ENCODE results near the gene ITM2C.
A peak's percentile ranks its signal among the peaks of the same experiment; 100 is the strongest.

ITM2C gene, protein sequence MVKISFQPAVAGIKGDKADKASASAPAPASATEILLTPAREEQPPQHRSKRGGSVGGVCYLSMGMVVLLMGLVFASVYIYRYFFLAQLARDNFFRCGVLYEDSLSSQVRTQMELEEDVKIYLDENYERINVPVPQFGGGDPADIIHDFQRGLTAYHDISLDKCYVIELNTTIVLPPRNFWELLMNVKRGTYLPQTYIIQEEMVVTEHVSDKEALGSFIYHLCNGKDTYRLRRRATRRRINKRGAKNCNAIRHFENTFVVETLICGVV

DNA sequence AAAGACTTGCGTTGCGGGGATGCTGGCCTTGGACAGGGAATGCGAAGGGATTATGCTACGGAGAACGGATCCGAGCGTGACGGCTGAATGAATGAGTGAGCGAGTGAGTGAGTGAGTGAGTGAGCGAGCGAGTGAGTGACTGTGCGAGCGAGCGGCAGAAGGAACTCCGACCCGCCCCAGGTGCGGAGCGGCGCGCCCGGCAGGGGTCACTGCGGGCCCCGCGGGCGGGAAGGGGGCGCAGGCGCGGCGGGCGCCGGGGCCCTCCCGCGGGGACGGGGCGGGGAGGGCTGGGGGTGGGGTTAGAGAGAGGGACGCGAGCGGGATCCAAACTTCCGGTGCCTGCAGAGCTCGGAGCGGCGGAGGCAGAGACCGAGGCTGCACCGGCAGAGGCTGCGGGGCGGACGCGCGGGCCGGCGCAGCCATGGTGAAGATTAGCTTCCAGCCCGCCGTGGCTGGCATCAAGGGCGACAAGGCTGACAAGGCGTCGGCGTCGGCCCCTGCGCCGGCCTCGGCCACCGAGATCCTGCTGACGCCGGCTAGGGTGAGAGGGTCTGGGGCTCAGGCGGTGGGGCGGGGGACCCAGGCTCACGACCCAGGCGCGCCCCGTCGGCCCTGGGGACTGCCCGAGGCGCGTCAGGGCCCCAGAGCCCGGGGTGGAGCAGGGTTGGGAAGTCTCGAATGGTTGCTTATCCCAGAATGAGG lies at the start of gene ITM2C:
ITM2C (plus strand) TSS at position 338 of the 702 bp plus-strand sequence; CDS start at position 422, 84 bp downstream.
- DNase-seq, result peak; percentile 81

- no peak for DNase-seq
These were observed 49.7 kb upstream of the ITM2C start for GRCh38 chr2:230815088-230815487.

DNA sequence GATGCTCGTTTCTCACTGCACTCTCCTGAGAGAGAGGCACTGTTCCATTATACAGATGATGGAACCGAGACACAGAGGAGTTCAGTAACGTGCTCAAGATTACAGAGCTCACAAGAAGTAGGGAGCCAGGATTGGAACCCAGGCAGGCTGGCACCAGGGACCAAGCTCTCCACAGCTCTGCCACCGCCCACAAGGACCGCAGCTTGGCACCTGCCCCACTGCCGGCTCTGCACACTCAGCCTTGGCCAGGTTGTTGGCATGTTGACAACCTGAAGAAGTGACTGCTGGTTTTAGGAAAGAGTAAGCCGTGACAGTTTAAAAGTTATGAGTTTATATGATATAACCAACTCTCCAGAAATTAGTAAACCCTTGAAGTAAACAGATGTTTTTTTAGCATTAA lies 48.0 kb upstream of the ITM2C start:
- no peak for DNase-seq

DNA sequence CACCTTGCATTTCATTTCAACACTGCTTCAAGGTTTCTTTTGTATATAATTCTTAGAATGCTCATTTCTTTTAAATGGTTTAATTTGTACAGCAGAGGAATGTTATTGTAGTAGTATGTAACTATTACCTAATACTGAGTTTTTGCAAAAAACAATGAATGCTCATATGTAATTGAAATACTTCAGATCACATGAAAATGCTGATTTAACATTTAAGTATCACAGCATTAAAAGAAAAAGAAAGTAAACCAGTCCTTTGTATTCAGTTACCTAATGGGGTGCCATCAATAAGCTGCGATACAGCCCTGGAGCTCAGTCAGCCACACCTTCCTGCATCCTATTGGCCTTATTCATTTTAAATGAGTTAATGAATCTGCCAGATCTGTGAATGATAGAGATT lies 45.3 kb upstream of the ITM2C start:
- no peak for DNase-seq

DNA sequence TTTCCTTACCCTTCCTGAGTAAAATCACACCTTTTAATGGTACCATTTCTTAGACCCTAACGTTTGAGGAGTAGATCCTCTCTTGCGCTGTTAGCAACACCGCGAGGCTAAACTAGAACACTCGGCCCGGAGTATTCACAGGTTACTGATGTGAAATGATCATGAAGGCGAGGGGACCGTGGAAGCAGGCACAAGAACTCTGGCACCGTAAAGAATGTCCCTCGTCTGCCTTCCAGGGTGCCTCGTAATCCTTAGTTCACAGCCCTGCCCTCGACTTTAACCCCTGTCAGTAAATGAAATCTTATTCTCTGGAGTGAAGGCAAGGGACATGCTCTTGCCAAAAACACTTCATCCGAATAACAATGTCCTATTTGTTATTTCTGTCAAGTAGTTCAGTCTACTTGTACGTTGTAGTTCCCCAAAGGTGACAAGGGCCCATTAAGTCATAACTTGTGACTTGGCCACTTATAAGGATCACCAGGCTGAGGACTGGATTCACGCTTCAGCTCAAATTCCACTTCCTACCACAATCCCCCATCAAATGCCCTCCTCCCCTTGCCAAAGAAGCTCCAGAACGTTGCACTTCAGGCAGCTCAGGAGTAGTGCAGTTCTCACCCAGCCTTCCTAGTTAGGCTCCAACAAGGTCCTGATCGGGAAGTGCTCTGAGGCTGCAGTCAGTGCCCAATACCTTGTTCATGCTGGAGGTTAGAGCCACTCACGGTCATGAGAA lies 43.3 kb upstream of the ITM2C start:
- no peak for DNase-seq

DNA sequence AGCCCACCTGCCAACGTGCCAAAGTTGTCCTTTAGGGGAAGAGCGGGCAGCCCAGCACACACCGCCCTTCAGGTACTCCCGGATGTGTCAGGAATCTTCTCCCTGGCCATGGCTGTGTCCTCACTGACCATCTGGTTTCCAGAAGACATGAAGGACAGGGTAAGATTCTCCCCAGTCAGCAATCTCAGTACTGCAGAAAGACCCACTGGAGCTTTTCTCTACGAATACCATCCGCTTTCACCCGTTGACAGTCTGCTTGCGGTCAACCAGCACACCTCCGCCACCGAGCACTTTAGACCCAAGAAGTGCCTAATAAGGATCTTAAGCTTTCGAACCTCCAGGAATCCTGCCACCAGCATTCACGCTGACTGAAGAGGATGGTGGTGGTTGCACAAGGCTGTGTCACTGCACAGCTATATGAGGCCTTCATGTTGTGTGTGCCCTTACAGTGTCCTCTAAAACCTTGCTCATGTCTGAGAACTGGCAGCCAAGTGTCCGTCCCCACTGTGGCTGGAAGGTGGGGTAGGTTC lies 42.7 kb upstream of the ITM2C start:
- no peak for DNase-seq

- no peak for DNase-seq
These were observed 41.3 kb upstream of the ITM2C start for GRCh38 chr2:230823264-230823964.

- DNase-seq, result peak; percentile 86
These were observed 40.2 kb upstream of the ITM2C start for GRCh38 chr2:230824406-230824978.

DNA sequence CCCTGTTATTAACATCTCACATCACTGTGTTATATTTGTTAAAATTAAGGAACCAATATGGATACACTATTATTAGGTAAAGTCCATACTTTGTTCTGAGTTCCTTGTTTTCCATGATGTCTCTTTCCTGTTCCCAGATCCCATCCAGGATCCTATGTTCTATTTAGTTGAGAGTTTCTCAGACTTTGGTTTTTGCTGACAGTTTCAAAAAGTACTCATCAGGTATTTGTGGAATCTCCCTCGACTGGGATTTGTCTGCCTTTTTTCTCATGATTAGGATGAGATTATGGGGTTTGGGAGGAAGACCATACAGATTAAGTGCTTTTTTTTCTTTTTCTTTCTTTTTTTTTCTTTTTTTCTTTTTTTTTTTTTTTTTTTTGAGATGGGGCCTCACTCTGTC lies 39.4 kb upstream of the ITM2C start:
- no peak for DNase-seq

- no peak for DNase-seq
These were observed 36.9 kb upstream of the ITM2C start for GRCh38 chr2:230827774-230828271.

GRCh38 chr2:230828272-230828961 lies 36.3 kb upstream of the ITM2C start:
- peak; percentile 56 for DNase-seq

DNA sequence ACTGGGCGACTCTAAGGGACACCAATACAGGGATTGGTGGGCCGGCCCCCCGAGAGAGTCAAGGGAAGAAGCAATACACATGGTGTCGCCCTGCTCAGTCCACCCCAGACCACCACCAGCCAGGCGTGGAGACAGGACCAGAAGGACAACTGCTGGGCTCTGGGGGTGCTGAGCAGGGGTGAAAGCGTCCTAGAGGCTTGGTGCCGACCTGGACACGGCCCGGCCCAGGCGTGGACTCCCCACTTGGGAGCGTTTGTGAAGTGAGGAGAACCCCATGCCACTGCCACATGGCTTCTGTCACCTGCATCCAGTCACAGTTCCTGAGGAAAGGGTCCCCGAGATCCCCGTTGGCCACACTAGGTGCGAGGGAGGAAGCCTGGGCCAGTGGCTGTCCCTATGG lies 35.4 kb upstream of the ITM2C start:
- no peak for DNase-seq

- DNase-seq, result no peak
These were observed 34.8 kb upstream of the ITM2C start for GRCh38 chr2:230829959-230830358.

DNA sequence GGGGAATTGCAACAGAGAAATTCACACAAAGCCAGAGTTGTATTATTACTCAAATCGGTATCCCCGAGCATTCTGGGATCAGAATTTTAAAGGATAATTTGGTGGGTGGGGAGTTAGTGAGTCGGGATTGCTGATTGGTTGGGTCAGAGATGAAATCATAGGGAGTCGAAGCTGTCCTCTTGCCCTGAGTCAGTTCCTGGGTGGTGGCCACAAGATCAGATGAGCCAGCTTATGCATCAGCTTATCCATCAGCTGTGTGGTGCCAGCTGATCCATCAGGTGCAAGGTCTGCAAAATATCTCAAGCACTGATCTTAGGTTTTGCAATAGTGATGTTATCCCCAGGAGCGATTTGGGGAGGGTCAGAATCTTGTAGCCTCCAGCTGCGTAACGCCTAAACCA lies 34.3 kb upstream of the ITM2C start:
- DNase-seq, result peak; percentile 21

DNA sequence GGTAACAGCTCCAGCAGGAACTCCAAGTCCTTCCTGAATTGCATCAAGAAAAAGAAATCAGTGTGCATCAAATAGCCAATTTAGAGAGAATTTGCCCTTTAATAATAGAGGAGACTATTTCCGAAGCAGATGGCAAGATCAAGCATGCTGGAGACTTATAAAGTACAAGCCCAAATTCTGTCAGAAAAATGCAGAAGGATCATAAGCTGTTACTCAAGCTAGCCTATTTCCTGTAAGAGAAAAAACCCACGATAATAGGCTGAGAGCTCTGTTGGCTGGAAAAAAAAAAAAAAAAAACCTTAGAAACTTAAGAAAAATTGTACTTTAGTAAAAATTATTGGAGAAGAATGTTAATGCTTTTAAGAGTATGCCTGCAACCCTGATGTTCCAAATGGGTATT lies 24.4 kb upstream of the ITM2C start:
- no peak for DNase-seq

DNA sequence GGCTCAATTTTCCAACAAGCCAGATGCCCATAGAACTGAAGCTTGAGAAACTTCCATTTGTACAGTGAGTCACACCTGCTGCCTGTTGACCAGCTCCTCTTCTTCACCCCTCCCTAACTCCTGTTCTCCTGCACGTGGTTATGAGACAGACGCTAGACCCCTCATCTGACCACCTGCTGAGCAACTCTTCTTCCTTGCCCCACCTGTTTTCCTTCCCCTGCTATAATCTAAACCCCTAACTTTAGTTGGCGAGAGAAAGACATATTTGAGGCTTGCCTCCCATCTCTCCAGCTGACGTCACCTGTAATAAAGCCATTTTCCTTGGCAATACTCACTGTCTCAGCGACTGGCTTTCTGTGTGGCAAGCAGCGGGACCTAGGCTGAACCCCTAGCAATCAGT lies 22.3 kb upstream of the ITM2C start:
- DNase-seq, result no peak

- no peak for DNase-seq
These were observed 21.6 kb upstream of the ITM2C start for GRCh38 chr2:230843132-230843531.

- no peak for DNase-seq
These were observed 18.4 kb upstream of the ITM2C start for GRCh38 chr2:230846360-230846759.

GRCh38 chr2:230847883-230848388 lies 16.8 kb upstream of the ITM2C start:
- peak; percentile 94 for DNase-seq

- peak; percentile 82 for DNase-seq
These were observed 14.9 kb upstream of the ITM2C start for GRCh38 chr2:230849633-230850357.

- DNase-seq, result no peak
These were observed 14.4 kb upstream of the ITM2C start for GRCh38 chr2:230850358-230850658.
